WTC11 (cell line): ENCODE results near the gene TPRKB.

Experiments
- ATF1 ChIP-seq: sonication (generic); formaldehyde crosslinking; IDR thresholded peaks from 2 replicates; pipeline ENCODE4 v1.8.1; 2023; ENCODE audit warnings: mild to moderate bottlenecking, moderate library complexity, missing genetic modification reagents
- CREM ChIP-seq: sonication (generic); formaldehyde crosslinking; IDR thresholded peaks from 2 replicates; pipeline ENCODE4 v1.8.1; 2022; ENCODE audit warnings: mild to moderate bottlenecking, missing genetic modification reagents, moderate library complexity
- CTCF ChIP-seq: fragments of 200-600 bp; IDR thresholded peaks from 2 replicates; pipeline ENCODE4 v1.8.0; 2022; ENCODE audit warnings: antibody characterized with exemption
- E2F5 ChIP-seq: sonication (generic); formaldehyde crosslinking; IDR thresholded peaks from 2 replicates; pipeline ENCODE4 v1.8.1; 2022; ENCODE audit warnings: mild to moderate bottlenecking, moderate library complexity, missing genetic modification reagents
- JUN ChIP-seq: sonication (generic); formaldehyde crosslinking; IDR thresholded peaks from 2 replicates; pipeline ENCODE4 v1.8.0; 2023; ENCODE audit warnings: mild to moderate bottlenecking, missing genetic modification reagents
- MAX ChIP-seq: sonication (generic); formaldehyde crosslinking; IDR thresholded peaks from 2 replicates; pipeline ENCODE4 v1.8.0; 2022; ENCODE audit warnings: mild to moderate bottlenecking, missing genetic modification reagents
- NR2C2 ChIP-seq: sonication (generic); formaldehyde crosslinking; IDR thresholded peaks from 2 replicates; pipeline ENCODE4 v1.8.0; 2022; ENCODE audit warnings: mild to moderate bottlenecking, missing genetic modification reagents
- SMAD4 ChIP-seq: sonication (generic); formaldehyde crosslinking; IDR thresholded peaks from 2 replicates; pipeline ENCODE4 v1.8.0; 2022; ENCODE audit warnings: mild to moderate bottlenecking, missing genetic modification reagents
- TEAD4 ChIP-seq: sonication (generic); formaldehyde crosslinking; IDR thresholded peaks from 2 replicates; pipeline ENCODE4 v1.8.0; 2022; ENCODE audit warnings: mild to moderate bottlenecking, missing genetic modification reagents
- USF1 ChIP-seq: sonication (generic); formaldehyde crosslinking; IDR thresholded peaks from 2 replicates; pipeline ENCODE4 v1.8.0; 2022; ENCODE audit warnings: mild to moderate bottlenecking, missing genetic modification reagents
- ZNF138 ChIP-seq: sonication (generic); formaldehyde crosslinking; conservative IDR thresholded peaks from 2 replicates; pipeline ENCODE4 v1.8.1; 2022; ENCODE audit warnings: mild to moderate bottlenecking, moderate library complexity, missing genetic modification reagents
- ZNF512 ChIP-seq: sonication (generic); formaldehyde crosslinking; IDR thresholded peaks from 2 replicates; pipeline ENCODE4 v1.8.1; 2022; ENCODE audit warnings: missing genetic modification reagents, borderline replicate concordance

GRCh38 chr2:73717251-73717606, 19.9 kb downstream of the TPRKB start:
- TF ChIP-seq ZNF138 (CRISPR knock-in tag) (no peak), CTCF (no peak), NR2C2 (CRISPR knock-in tag) (no peak), SMAD4 (CRISPR knock-in tag) (no peak), ATF1 (CRISPR knock-in tag) (no peak), MAX (CRISPR knock-in tag) (no peak), E2F5 (no peak), TEAD4 (CRISPR knock-in tag) (no peak), JUN (no peak), CREM (CRISPR knock-in tag) (no peak), ZNF512 (CRISPR knock-in tag) (no peak), USF1 (CRISPR knock-in tag) (no peak)
